Measurements from ENCODE around the gene PAQR7.

PAQR7 gene

GRCh38 chr1:25902462-25902861 lies 27.0 kb upstream of the PAQR7 start:
- DNase-seq (ENCODE audit: low spot score) (no peak), FAIRE-seq (no peak)

GRCh38 chr1:25900219-25900618 lies 24.7 kb upstream of the PAQR7 start:
- DNase-seq (ENCODE audit: low spot score) (no peak), FAIRE-seq (no peak)

GRCh38 chr1:25899792-25900191 lies 24.3 kb upstream of the PAQR7 start:
- FAIRE-seq (no peak), DNase-seq (ENCODE audit: low spot score) (no peak)

GRCh38 chr1:25898223-25899015 lies 22.9 kb upstream of the PAQR7 start:
- DNase-seq (ENCODE audit: low spot score): no peak

GRCh38 chr1:25897754-25898153 lies 22.2 kb upstream of the PAQR7 start:
- DNase-seq (ENCODE audit: low spot score): no peak
- no peak for FAIRE-seq

More at GRCh38 chr1:25898223-25899015, 22.9 kb upstream of the PAQR7 start:
- FAIRE-seq: no peak

GRCh38 chr1:25896266-25896665 lies 20.8 kb upstream of the PAQR7 start:
- DNase-seq (ENCODE audit: low spot score): no peak
- no peak for FAIRE-seq

- DNase-seq (ENCODE audit: low spot score) (peak; percentile 92), FAIRE-seq (no peak)
Measured at GRCh38 chr1:25895365-25895990, 20.0 kb upstream of the PAQR7 start.

- FAIRE-seq (no peak), DNase-seq (ENCODE audit: low spot score) (no peak)
Measured at GRCh38 chr1:25893116-25893515, 17.6 kb upstream of the PAQR7 start.

GRCh38 chr1:25891606-25892005 lies 16.1 kb upstream of the PAQR7 start:
- DNase-seq (ENCODE audit: low spot score) (no peak), FAIRE-seq (no peak)

- peak; percentile 5 for FAIRE-seq
Measured at GRCh38 chr1:25890239-25891034, 14.9 kb upstream of the PAQR7 start.

GRCh38 chr1:25889470-25889869 lies 14.0 kb upstream of the PAQR7 start:
- no peak for DNase-seq (ENCODE audit: low spot score)
- FAIRE-seq: no peak

More at GRCh38 chr1:25890239-25891034, 14.9 kb upstream of the PAQR7 start:
- peak; percentile 79 for DNase-seq (ENCODE audit: low spot score)

GRCh38 chr1:25888426-25888987 lies 13.0 kb upstream of the PAQR7 start:
- DNase-seq (ENCODE audit: low spot score) (no peak), FAIRE-seq (no peak)

- DNase-seq (ENCODE audit: low spot score) (no peak), FAIRE-seq (no peak)
Measured at GRCh38 chr1:25885602-25886001, 10.1 kb upstream of the PAQR7 start.

- no peak for FAIRE-seq
- no peak for DNase-seq (ENCODE audit: low spot score)
Measured at GRCh38 chr1:25881266-25881665, 5.8 kb upstream of the PAQR7 start.

GRCh38 chr1:25880518-25880917 lies 5.0 kb upstream of the PAQR7 start:
- FAIRE-seq (no peak), DNase-seq (ENCODE audit: low spot score) (no peak)

GRCh38 chr1:25879675-25880074 lies 4.2 kb upstream of the PAQR7 start:
- no peak for FAIRE-seq

GRCh38 chr1:25878690-25879089 lies 3.2 kb upstream of the PAQR7 start:
- DNase-seq (ENCODE audit: low spot score) (no peak), FAIRE-seq (no peak)

More at GRCh38 chr1:25879675-25880074, 4.2 kb upstream of the PAQR7 start:
- no peak for DNase-seq (ENCODE audit: low spot score)

- FAIRE-seq (no peak), DNase-seq (ENCODE audit: low spot score) (no peak)
Measured at GRCh38 chr1:25877155-25877554, 1.6 kb upstream of the PAQR7 start.

- FAIRE-seq (no peak), DNase-seq (ENCODE audit: low spot score) (no peak)
Measured at GRCh38 chr1:25876693-25877077, 1.2 kb upstream of the PAQR7 start.

- no peak for FAIRE-seq
- no peak for DNase-seq (ENCODE audit: low spot score)
Measured at GRCh38 chr1:25875856-25876692, 566 bp upstream of the PAQR7 start.

GRCh38 chr1:25874635-25875153 lies 814 bp downstream of the PAQR7 start:
- FAIRE-seq (no peak), DNase-seq (ENCODE audit: low spot score) (no peak)
